Measurements from ENCODE around the gene CENPF. TPM values are rescaled to one million over a fixed set of nuclear protein-coding genes. Genes with fewer than 3 reads are reported as not detected.

CENPF gene
- total and polyA plus RNA-seq, 4 donors, result 1.2 to 9.7 (median 1.9) TPM

DNA sequence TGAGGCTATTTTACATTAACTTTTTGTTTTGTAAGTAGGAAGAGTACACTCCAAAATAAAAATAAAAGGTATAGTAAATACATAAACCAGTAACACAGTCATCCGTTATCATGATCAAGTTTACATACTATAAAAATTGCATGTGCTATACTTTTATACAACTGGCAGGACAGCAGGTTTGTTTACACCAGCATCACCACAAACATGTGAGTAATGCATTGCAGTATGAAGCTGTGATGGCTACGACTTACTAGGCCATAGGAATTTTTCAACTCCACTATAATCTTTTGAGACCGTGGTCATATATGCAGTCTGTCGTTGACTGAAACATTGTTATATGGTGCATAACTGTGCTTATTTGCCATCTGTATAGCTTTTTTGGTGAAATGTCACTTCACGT is 106.2 kb downstream of the CENPF start:
- H3K27me3 ChIP-seq (ENCODE audit: control insufficient read depth in 3 of 3, insufficient read depth in 3 of 3, low read length in 2 of 3), result no peaks in the 10 kb centered on the region
- no peaks in the 10 kb centered on the region for H3K4me1 ChIP-seq (ENCODE audit: control insufficient read depth in 5 of 5, insufficient read depth in 5 of 5, low read length in 5 of 5)
- no peak for TF ChIP-seq CTCF (IDR thresholded peaks at IDR 0.05; ENCODE audit: control extremely low read depth, extremely low read depth)
- H3K4me3 ChIP-seq, result no peak overlapping the region
- ATAC-seq (ENCODE audit: insufficient read depth, low FRiP score) (no peak), DNase-seq (no peak)
- no peaks in the 10 kb centered on the region for H3K36me3 ChIP-seq (ENCODE audit: control insufficient read depth in 4 of 4, insufficient read depth in 4 of 4, low read length in 4 of 4)
- WGBS, 2 donors, result 70 to 90% methylated on average over 5 of the region's 5 CpGs
- no peak overlapping the region for H3K27ac ChIP-seq (ENCODE audit: low read depth in 1 of 2, low read length in 1 of 2)
- H3K9ac ChIP-seq (ENCODE audit: insufficient read depth in 1 of 2, low read length in 2 of 2), result no peak overlapping the region
- H3K9me3 ChIP-seq (ENCODE audit: control insufficient read depth in 4 of 4, insufficient read depth in 3 of 4, low read length in 3 of 4), result peaks cover 0 to 6% (median 0%) of the 10 kb centered on the region in 4 donors

DNA sequence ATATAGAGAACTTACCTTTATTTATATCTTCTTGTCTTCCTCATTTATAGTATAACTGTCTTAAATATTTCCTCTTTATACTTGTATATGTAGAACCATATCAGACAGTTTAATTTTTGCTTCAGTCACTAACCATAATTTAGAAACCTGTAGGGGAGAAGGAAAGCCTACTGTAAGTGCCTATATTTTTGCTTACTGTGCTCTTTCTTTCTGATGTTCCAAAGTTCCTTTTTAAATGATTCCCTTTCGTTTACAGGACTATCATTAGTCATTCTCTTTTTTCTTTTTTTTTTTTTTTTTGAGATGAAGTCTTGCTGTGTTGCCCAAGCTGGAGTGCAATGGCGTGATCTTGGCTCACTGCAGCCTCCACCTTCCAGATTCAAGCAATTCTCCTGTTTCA is 109.7 kb downstream of the CENPF start:
- Histone ChIP-seq H3K4me1 (ENCODE audit: control insufficient read depth in 5 of 5, insufficient read depth in 5 of 5, low read length in 5 of 5) (no peaks in the 10 kb centered on the region), H3K4me3 (no peak overlapping the region), H3K27ac (ENCODE audit: low read depth in 1 of 2, low read length in 1 of 2) (no peak overlapping the region), H3K9me3 (ENCODE audit: control insufficient read depth in 4 of 4, insufficient read depth in 3 of 4, low read length in 3 of 4) (peaks cover 0 to 8% (median 0%) of the 10 kb centered on the region in 4 donors), H3K36me3 (ENCODE audit: control insufficient read depth in 4 of 4, insufficient read depth in 4 of 4, low read length in 4 of 4) (no peaks in the 10 kb centered on the region), H3K9ac (ENCODE audit: insufficient read depth in 1 of 2, low read length in 2 of 2) (no peak overlapping the region), H3K27me3 (ENCODE audit: control insufficient read depth in 3 of 3, insufficient read depth in 3 of 3, low read length in 2 of 3) (no peaks in the 10 kb centered on the region)
- no peak for DNase-seq
- WGBS, 2 donors, result 60 to 65% methylated on average over 2 of the region's 2 CpGs
- no peak for ATAC-seq (ENCODE audit: insufficient read depth, low FRiP score)
- no peak for TF ChIP-seq CTCF (IDR thresholded peaks at IDR 0.05; ENCODE audit: control extremely low read depth, extremely low read depth)

Other genes with a start within 250 kb of the CENPF start
- 10 to 100 TPM; 26.0 to 43.2 TPM for gene PTPN14, start 51.6 kb upstream of the CENPF start, total RNA-seq
- gene PTPN14, start 51.6 kb upstream of the CENPF start, polyA plus RNA-seq, result 1 to 10 TPM; 4.4 to 4.5 TPM